ENCODE results near the gene TMEM151B.

Gene TMEM151B

GRCh38 chr6:44258921-44259320 lies 11.3 kb upstream of the TMEM151B start:
- Histone ChIP-seq H3K9me3 (no peaks in the 10 kb centered on the region), H3K27me3 (no peaks in the 10 kb centered on the region), H3K4me1 (peaks cover 0 to 37% (median 32%) of the 10 kb centered on the region in 4 donors), H3K4me3 (no peak overlapping the region), H3K27ac (no peak overlapping the region), H3K36me3 (peaks cover 10 to 36% (median 21%) of the 10 kb centered on the region in 3 donors)
- intact Hi-C loops (cut with DNase I; ENCODE audit: low total_unique reads): loop anchor here (5.0 kb wide), 1 partner anchor 87 kb away; no protein-coding TSS in a partner anchor
- TF ChIP-seq, protein P1, sequence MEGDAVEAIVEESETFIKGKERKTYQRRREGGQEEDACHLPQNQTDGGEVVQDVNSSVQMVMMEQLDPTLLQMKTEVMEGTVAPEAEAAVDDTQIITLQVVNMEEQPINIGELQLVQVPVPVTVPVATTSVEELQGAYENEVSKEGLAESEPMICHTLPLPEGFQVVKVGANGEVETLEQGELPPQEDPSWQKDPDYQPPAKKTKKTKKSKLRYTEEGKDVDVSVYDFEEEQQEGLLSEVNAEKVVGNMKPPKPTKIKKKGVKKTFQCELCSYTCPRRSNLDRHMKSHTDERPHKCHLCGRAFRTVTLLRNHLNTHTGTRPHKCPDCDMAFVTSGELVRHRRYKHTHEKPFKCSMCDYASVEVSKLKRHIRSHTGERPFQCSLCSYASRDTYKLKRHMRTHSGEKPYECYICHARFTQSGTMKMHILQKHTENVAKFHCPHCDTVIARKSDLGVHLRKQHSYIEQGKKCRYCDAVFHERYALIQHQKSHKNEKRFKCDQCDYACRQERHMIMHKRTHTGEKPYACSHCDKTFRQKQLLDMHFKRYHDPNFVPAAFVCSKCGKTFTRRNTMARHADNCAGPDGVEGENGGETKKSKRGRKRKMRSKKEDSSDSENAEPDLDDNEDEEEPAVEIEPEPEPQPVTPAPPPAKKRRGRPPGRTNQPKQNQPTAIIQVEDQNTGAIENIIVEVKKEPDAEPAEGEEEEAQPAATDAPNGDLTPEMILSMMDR (IDR thresholded peaks at IDR 0.05): no peak
- no peak for DNase-seq

DNA sequence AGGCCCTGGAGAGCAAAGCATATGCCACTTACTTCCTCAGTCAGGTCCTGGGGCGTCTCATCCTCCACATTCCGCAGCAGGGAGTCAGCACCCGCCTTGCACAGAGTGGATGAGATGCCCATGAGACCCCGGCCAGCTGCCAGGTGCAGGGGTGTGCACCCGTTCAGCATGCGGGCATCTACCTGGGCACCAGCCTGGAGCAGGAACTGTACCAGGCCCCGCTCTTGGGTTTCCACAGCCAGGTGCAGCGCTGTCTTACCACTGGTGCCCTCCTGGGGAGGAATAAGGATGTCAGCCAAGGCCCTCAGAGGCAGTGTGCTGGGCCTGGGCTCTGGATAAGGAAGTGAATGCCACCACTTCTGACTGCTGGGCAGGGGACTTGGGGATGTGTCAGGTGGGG lies 10.2 kb upstream of the TMEM151B start:
- Histone ChIP-seq H3K27ac (no peak overlapping the region), H3K4me3 (no peak overlapping the region), H3K4me1 (peaks cover 0 to 48% (median 42%) of the 10 kb centered on the region in 4 donors), H3K36me3 (peaks cover 0 to 25% (median 10%) of the 10 kb centered on the region in 3 donors), H3K9me3 (no peaks in the 10 kb centered on the region), H3K27me3 (no peaks in the 10 kb centered on the region)
- TF ChIP-seq, protein P1 (IDR thresholded peaks at IDR 0.05): no peak
- DNase-seq: no peak
- intact Hi-C loops (cut with DNase I; ENCODE audit: low total_unique reads): loop anchor here (10.0 kb wide), 1 partner anchor 165 kb away; no protein-coding TSS in a partner anchor

DNA sequence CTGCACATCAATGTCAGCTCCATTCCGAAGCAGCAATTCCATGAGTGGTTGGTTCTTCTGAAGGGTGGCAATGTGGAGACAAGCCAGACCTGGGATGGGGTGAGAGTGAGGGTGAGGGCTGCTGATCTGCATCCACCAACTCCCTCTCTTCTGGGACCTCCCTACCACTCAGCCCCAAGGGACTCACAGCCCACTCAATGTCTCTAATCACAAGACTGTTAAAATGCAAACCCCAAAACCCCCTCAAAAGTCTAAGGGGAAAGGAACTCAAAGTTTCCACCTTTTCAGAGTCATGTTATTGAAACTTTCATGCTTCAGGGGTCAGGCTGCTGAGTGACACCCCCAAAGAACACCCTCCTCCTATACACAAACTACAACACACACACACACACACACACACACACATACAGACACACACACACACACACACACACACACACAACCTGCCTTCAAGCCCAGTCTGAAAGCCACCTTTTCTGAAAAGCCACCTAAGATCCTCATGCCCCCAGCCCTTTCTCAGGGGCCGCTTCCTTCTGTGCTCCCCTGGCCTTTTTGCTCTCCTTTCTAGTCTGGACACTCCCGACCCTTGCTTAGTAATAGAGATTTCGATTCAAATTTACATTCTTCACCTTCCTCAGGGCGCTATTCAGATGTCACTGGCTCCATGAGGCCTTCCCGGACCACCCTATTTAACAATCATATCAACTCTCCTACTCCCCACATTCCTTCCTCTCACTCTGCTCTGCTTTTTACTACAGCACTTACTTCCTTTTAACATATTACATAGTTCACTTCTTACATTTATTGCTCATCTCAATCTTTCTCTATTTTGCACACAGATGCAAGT lies 9.6 kb upstream of the TMEM151B start:
- peaks cover 0 to 53% (median 42%) of the 10 kb centered on the region in 4 donors for H3K4me1 ChIP-seq
- TF ChIP-seq, protein P1 (IDR thresholded peaks at IDR 0.05): no peak

DNA sequence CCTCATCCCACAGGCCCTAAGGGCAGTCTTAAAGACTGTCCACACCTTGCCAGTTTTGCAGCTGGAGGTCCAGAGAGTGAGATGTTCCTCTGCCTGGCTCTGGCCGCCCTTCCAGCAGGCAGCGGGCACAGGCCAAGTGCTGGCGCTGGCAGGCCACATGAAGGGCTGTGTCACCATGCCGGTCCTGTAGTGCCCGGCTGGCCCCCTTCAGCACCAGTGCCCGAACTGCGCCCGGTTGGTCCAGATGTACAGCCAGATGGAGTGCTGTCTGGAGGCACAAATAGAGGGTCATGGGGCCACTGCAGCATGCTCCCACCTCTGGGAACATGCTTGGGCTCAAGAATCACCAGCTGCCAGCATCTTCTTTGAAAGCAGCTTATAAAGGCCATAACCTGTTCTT lies 8.7 kb upstream of the TMEM151B start:
- H3K9me3 ChIP-seq: no peaks in the 10 kb centered on the region
- intact Hi-C loops (cut with DNase I; ENCODE audit: low total_unique reads): loop anchor here (10.0 kb wide), 1 partner anchor 167 kb away; no protein-coding TSS in a partner anchor
- no peak for DNase-seq
- H3K4me3 ChIP-seq: no peak overlapping the region
- TF ChIP-seq, protein P1 (IDR thresholded peaks at IDR 0.05): no peak
- H3K36me3 ChIP-seq: peaks cover 0 to 20% (median 5%) of the 10 kb centered on the region in 3 donors
- H3K4me1 ChIP-seq: peaks cover 0 to 49% (median 33%) of the 10 kb centered on the region in 4 donors
- H3K27ac ChIP-seq: no peak overlapping the region
- no peaks in the 10 kb centered on the region for H3K27me3 ChIP-seq

More for the DNA sequence above, 9.6 kb upstream of the TMEM151B start:
- no peaks in the 10 kb centered on the region for H3K27me3 ChIP-seq
- peaks cover 0 to 20% (median 5%) of the 10 kb centered on the region in 3 donors for H3K36me3 ChIP-seq
- H3K9me3 ChIP-seq: no peaks in the 10 kb centered on the region
- no peak overlapping the region for H3K27ac ChIP-seq
- intact Hi-C loops (cut with DNase I; ENCODE audit: low total_unique reads): loop anchor here (10.0 kb wide), 1 partner anchor 166 kb away; no protein-coding TSS in a partner anchor
- no peak overlapping the region for H3K4me3 ChIP-seq
- DNase-seq: no peak

GRCh38 chr6:44262467-44263353 lies 7.5 kb upstream of the TMEM151B start:
- intact Hi-C loops (cut with DNase I; ENCODE audit: low total_unique reads): loop anchor here (10.0 kb wide), 1 partner anchor 168 kb away; no protein-coding TSS in a partner anchor
- peak overlapping the region; percentile 13 to 72 for H3K4me3 ChIP-seq

More at GRCh38 chr6:44262467-44263353, 7.5 kb upstream of the TMEM151B start:
- no peak for DNase-seq
- peaks cover 0 to 44% (median 29%) of the 10 kb centered on the region in 4 donors for H3K4me1 ChIP-seq
- H3K27ac ChIP-seq: no peak overlapping the region
- TF ChIP-seq, protein P1 (IDR thresholded peaks at IDR 0.05): no peak
- H3K36me3 ChIP-seq: peaks cover 0 to 20% (median 5%) of the 10 kb centered on the region in 3 donors
- no peaks in the 10 kb centered on the region for H3K9me3 ChIP-seq
- H3K27me3 ChIP-seq: no peaks in the 10 kb centered on the region

Measured in tibial artery (tissue), 4 donors.